ENCODE data around the gene B4GALT1. TPM values are rescaled to one million over a fixed set of nuclear protein-coding genes. Genes with fewer than 3 reads are reported as not detected.

B4GALT1 gene
- total and polyA plus RNA-seq, 12 donors = 14.8 to 117 (median 42.6) TPM

- no peaks in the 10 kb centered on the region for H3K27me3 ChIP-seq
- H3K9me3 ChIP-seq = no peaks in the 10 kb centered on the region
- DNase-seq (no peak), ATAC-seq (no peak)
- peaks cover 17 to 62% (median 53%) of the 10 kb centered on the region in 9 donors for H3K4me1 ChIP-seq
- H3K27ac ChIP-seq = no peak overlapping the region
- no peak overlapping the region for H3K4me3 ChIP-seq
- WGBS, 2 donors = 84% methylated on average over 4 of the region's 4 CpGs
- intact Hi-C loops (cut with DNase I) = no loop called here
- H3K36me3 ChIP-seq = no peaks in the 10 kb centered on the region
- TF ChIP-seq CTCF (IDR thresholded peaks at IDR 0.05) = no peak
Measured at GRCh38 chr9:33190021-33190705, 23.0 kb upstream of the B4GALT1 start.

- intact Hi-C loops (cut with DNase I) = no loop called here
- no peaks in the 10 kb centered on the region for H3K27me3 ChIP-seq
- DNase-seq (no peak), ATAC-seq (no peak)
- TF ChIP-seq CTCF (IDR thresholded peaks at IDR 0.05) = no peak
- no peaks in the 10 kb centered on the region for H3K9me3 ChIP-seq
- peaks cover 17 to 66% (median 57%) of the 10 kb centered on the region in 9 donors for H3K4me1 ChIP-seq
- H3K36me3 ChIP-seq = no peaks in the 10 kb centered on the region
- no peak overlapping the region for H3K4me3 ChIP-seq
- WGBS, 2 donors = 62 to 66% methylated on average over 6 of the region's 6 CpGs
- no peak overlapping the region for H3K27ac ChIP-seq
Measured at GRCh38 chr9:33189331-33189791, 22.2 kb upstream of the B4GALT1 start.

DNA sequence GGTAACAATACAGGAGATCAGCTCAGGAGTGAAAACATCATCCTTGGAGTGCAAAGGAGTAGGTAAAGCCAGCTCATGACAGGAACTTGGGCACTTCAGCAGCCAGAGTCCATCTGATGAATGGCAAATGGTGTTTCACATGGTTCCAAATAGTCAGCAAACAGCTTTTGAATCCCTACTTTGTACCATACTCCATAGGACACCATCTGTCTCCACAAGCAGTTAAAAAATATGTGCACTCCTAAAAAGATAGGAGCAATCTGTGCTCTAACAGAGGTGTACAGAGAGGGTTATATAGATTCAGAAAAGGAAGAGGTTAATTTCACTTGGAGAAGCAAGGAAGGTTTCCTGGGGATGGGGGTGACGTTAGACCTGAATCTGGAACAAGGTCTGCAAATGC lies 21.6 kb upstream of the B4GALT1 start:
- H3K4me1 ChIP-seq = peaks cover 17 to 66% (median 57%) of the 10 kb centered on the region in 9 donors
- H3K36me3 ChIP-seq = no peaks in the 10 kb centered on the region
- intact Hi-C loops (cut with DNase I) = no loop called here
- no peak for TF ChIP-seq CTCF (IDR thresholded peaks at IDR 0.05)
- DNase-seq (no peak), ATAC-seq (no peak)
- no peaks in the 10 kb centered on the region for H3K27me3 ChIP-seq
- no peak overlapping the region for H3K27ac ChIP-seq
- no peaks in the 10 kb centered on the region for H3K9me3 ChIP-seq
- WGBS, 2 donors = 80 to 84% methylated on average over 1 of the region's 1 CpG
- no peak overlapping the region for H3K4me3 ChIP-seq

DNA sequence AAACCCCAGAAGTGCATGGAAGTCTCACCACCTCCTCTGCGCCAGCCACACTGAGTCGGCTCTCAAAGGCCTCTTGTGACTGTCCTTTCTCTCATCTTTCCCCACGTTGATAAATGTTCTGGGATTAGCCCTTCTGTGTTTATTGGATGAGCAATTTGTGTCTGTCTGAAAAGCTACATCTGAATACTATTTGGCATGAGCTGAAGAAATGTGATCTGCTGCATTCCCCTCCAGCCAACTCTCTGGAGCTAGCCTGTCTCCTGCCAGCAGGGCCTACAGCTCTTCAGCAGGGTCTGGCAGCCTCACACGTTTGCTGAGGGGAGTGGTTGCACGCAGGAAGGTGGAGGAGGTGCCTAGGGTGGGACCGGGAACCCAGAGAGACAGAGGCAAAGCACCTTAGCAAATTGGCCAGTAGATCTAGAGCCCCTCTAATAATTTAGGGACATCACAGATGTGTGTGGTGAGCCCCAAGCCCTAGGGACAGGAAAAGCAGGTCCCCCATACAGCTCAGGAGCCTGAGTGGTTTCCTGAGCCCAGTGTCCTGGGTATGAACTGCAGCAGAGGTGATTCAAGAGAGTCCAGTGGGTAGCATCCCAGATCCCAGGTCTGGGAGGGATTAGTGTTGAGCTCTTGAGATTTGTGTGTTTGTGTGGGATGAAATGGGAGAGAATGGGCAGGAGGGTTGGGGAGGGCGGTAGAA lies 20.5 kb upstream of the B4GALT1 start:
- no peak for TF ChIP-seq CTCF (IDR thresholded peaks at IDR 0.05)
- H3K9me3 ChIP-seq = no peaks in the 10 kb centered on the region
- intact Hi-C loops (cut with DNase I) = no loop called here
- ATAC-seq (peak; percentile 82 to 92 (median 88)), DNase-seq (peak; percentile 63 to 70)
- WGBS, 2 donors = 34 to 40% methylated on average over 7 of the region's 7 CpGs
- no peak overlapping the region for H3K4me3 ChIP-seq
- H3K27me3 ChIP-seq = no peaks in the 10 kb centered on the region
- peaks cover 17 to 59% (median 49%) of the 10 kb centered on the region in 9 donors for H3K4me1 ChIP-seq
- H3K36me3 ChIP-seq = no peaks in the 10 kb centered on the region
- peak overlapping the region in 9 of 10 donors; percentile 65 to 93 (median 77) for H3K27ac ChIP-seq

All from heart right ventricle (tissue), 16 donors.